H9 (cell line): ENCODE measurements around the gene ANKDD1A. TPM values are rescaled to one million over a fixed set of nuclear protein-coding genes. Genes with fewer than 3 reads are reported as not detected.

Source experiments
- DNase-seq: peaks from one replicate; pipeline ENCODE4 v3.0.0-alpha.2; 2017
- H2AFZ ChIP-seq: one replicate; pipeline ENCODE4 v1.6.1; 2013; ENCODE audit warnings: mild to moderate bottlenecking, low read length, control low read depth, moderate library complexity
- H2AK5ac ChIP-seq: 2 replicates; pipeline ENCODE4 v1.6.1; 2013; ENCODE audit warnings: low read length, control low read depth, mixed read lengths; ENCODE audit not compliant: insufficient read length
- H2BK120ac ChIP-seq: one replicate; pipeline ENCODE4 v1.6.1; 2013; ENCODE audit warnings: low read depth, mild to moderate bottlenecking, low read length, control low read depth, inconsistent platforms; ENCODE audit not compliant: poor library complexity, severe bottlenecking
- H2BK12ac ChIP-seq: 2 replicates; pipeline ENCODE4 v1.6.1; 2013; ENCODE audit warnings: low read length, control low read depth, mixed read lengths, low read depth; ENCODE audit not compliant: insufficient read length
- H2BK15ac ChIP-seq: 2 replicates; pipeline ENCODE4 v1.6.1; 2013; ENCODE audit warnings: low read depth, low read length, control low read depth
- H2BK20ac ChIP-seq: one replicate; pipeline ENCODE4 v1.6.1; 2013; ENCODE audit warnings: low read depth, mild to moderate bottlenecking, low read length, control low read depth, inconsistent platforms; ENCODE audit not compliant: poor library complexity, severe bottlenecking
- H2BK5ac ChIP-seq: 2 replicates; pipeline ENCODE4 v1.6.1; 2013; ENCODE audit warnings: low read length, control low read depth, mixed read lengths; ENCODE audit not compliant: insufficient read length
- H3K14ac ChIP-seq: 2 replicates; pipeline ENCODE4 v1.6.1; 2013; ENCODE audit warnings: low read length, control low read depth; ENCODE audit not compliant: insufficient read depth
- H3K18ac ChIP-seq: 2 replicates; pipeline ENCODE4 v1.6.1; 2013; ENCODE audit warnings: low read depth, mild to moderate bottlenecking, mixed read lengths, low read length, control low read depth; ENCODE audit not compliant: insufficient read length
- H3K23ac ChIP-seq: 2 replicates; pipeline ENCODE4 v1.6.1; 2013; ENCODE audit warnings: low read length, control low read depth, mixed read lengths, low read depth; ENCODE audit not compliant: insufficient read length
- H3K23me2 ChIP-seq: 2 replicates; pipeline ENCODE4 v1.6.1; 2013; ENCODE audit warnings: low read depth, mild to moderate bottlenecking, mixed read lengths, low read length, control low read depth; ENCODE audit not compliant: insufficient read length, poor library complexity, severe bottlenecking
- H3K27ac ChIP-seq: 2 replicates; pipeline ENCODE4 v1.5.1; 2013; ENCODE audit warnings: low read length, control low read depth, mixed read lengths, low read depth; ENCODE audit not compliant: insufficient read length
- H3K27me3 ChIP-seq: 2 replicates; pipeline ENCODE4 v1.6.1; 2013; ENCODE audit warnings: low read length, control low read depth, inconsistent platforms; ENCODE audit not compliant: insufficient read depth
- H3K4ac ChIP-seq: 2 replicates; pipeline ENCODE4 v1.6.1; 2013; ENCODE audit warnings: low read depth, mild to moderate bottlenecking, control low read depth, inconsistent platforms, low read length, moderate library complexity
- H3K4me1 ChIP-seq: 2 replicates; pipeline ENCODE4 v1.6.1; 2013; ENCODE audit warnings: low read length, control low read depth, inconsistent platforms; ENCODE audit not compliant: insufficient read depth
- H3K4me2 ChIP-seq: 2 replicates; pipeline ENCODE4 v1.6.1; 2013; ENCODE audit warnings: low read length, control low read depth, mixed read lengths; ENCODE audit not compliant: insufficient read length, insufficient read depth
- H3K56ac ChIP-seq: 2 replicates; pipeline ENCODE4 v1.6.1; 2013; ENCODE audit warnings: low read depth, mild to moderate bottlenecking, mixed read lengths, low read length, control low read depth; ENCODE audit not compliant: insufficient read length
- H3K79me1 ChIP-seq: 2 replicates; pipeline ENCODE4 v1.6.1; 2013; ENCODE audit warnings: low read depth, mild to moderate bottlenecking, moderate library complexity, low read length, control low read depth, inconsistent platforms; ENCODE audit not compliant: insufficient read depth, poor library complexity, severe bottlenecking
- H3K79me2 ChIP-seq: 2 replicates; pipeline ENCODE4 v1.6.1; 2013; ENCODE audit warnings: low read length, control low read depth, inconsistent platforms; ENCODE audit not compliant: insufficient read depth
- H3K9ac ChIP-seq: 2 replicates; pipeline ENCODE4 v1.6.1; 2013; ENCODE audit warnings: low read length, control low read depth, mixed read lengths; ENCODE audit not compliant: insufficient read length; ENCODE audit errors: extremely low read depth
- H3K9me3 ChIP-seq: one replicate; pipeline ENCODE4 v1.6.1; 2013; ENCODE audit warnings: low read depth, low read length, inconsistent platforms; ENCODE audit not compliant: control insufficient read depth
- H3T11ph ChIP-seq: one replicate; pipeline ENCODE4 v1.6.1; 2013; ENCODE audit warnings: mild to moderate bottlenecking, low read length, control low read depth, inconsistent platforms
- H4K20me1 ChIP-seq: one replicate; pipeline ENCODE4 v1.6.1; 2013; ENCODE audit not compliant: control insufficient read depth, insufficient read length, insufficient read depth
- H4K5ac ChIP-seq: 2 replicates; pipeline ENCODE4 v1.6.1; 2013; ENCODE audit warnings: low read depth, mild to moderate bottlenecking, mixed read lengths, low read length, control low read depth; ENCODE audit not compliant: insufficient read length
- H4K8ac ChIP-seq: replicated peaks from 2 replicates; pipeline ENCODE4 v1.6.1; 2013; ENCODE audit warnings: low read length, control low read depth, mixed read lengths, low read depth; ENCODE audit not compliant: insufficient read length
- H4K91ac ChIP-seq: 2 replicates; pipeline ENCODE4 v1.6.1; 2013; ENCODE audit warnings: low read depth, mild to moderate bottlenecking, moderate library complexity, mixed read lengths, low read length, control low read depth; ENCODE audit not compliant: insufficient read length
- H3K27ac Mint-ChIP-seq, 3 experiments: 2 replicates in 2 of 3; 3 replicates in 1 of 3; pipeline ENCODE4 v1.8.0; 2020 to 2021; ENCODE audit warnings: mixed read lengths in 3 of 3, mild to moderate bottlenecking in 1 of 3, moderate library complexity in 1 of 3
- H3K27me3 Mint-ChIP-seq: 2 replicates; pipeline ENCODE4 v1.8.0; 2021; ENCODE audit warnings: low read depth, mild to moderate bottlenecking, moderate library complexity, mixed read lengths
- H3K36me3 Mint-ChIP-seq, 3 experiments: 2 replicates in 2 of 3; 3 replicates in 1 of 3; pipeline ENCODE4 v1.8.0; 2020 to 2021; ENCODE audit warnings: low read depth in 3 of 3, mixed read lengths in 3 of 3; ENCODE audit not compliant: insufficient read depth in 1 of 3
- H3K4me1 Mint-ChIP-seq, 2 experiments: 2 replicates each; pipeline ENCODE4 v1.8.0; 2020; ENCODE audit warnings: mixed read lengths in 2 of 2
- H3K4me3 Mint-ChIP-seq, 2 experiments: 2 replicates in 1 of 2; 3 replicates in 1 of 2; pipeline ENCODE4 v1.8.0; 2020 to 2021; ENCODE audit warnings: mild to moderate bottlenecking in 2 of 2, mixed read lengths in 2 of 2, moderate library complexity in 1 of 2
- H3K9me3 Mint-ChIP-seq, 2 experiments: 2 replicates in 1 of 2; 3 replicates in 1 of 2; pipeline ENCODE4 v1.8.0; 2020; ENCODE audit warnings: mild to moderate bottlenecking in 2 of 2, mixed read lengths in 2 of 2, moderate library complexity in 1 of 2
- WGBS: extraction: QIAGEN DNeasy Blood & Tissue Kit; methylation state at CpG from one replicate; pipeline ENCODE4 v1.1.7; 2013; ENCODE audit warnings: missing lambda C conversion rate, low lambda C conversion rate, mixed read lengths; ENCODE audit not compliant: insufficient read length; ENCODE audit errors: extremely low coverage; 5-methylcytosine and 5-hydroxymethylcytosine counted together
- total RNA-seq: library from RNA; stranded (reverse); gene quantifications from 2 replicates; pipeline ENCODE4 v1.2.1, GENCODE V29; 2021
- TF ChIP-seq, protein P1 (sequence below): fragments of 200-600 bp; sonication (generic); conservative IDR thresholded peaks from 3 replicates; pipeline ENCODE4 v1.8.0; 2021; ENCODE audit warnings: antibody characterized with exemption, mild to moderate bottlenecking

Gene ANKDD1A
- total RNA-seq, 1 experiment from 2014 or later: 3.7 TPM

GRCh38 chr15:64997745-64998375 lies 86.2 kb downstream of the ANKDD1A start:
- no CpG with 5 or more reads among the region's 4 CpGs for WGBS
- Histone ChIP-seq H4K8ac (no peak overlapping the region), H2AK5ac (no peak overlapping the region), H2BK120ac (no peak overlapping the region), H3T11ph (no peak overlapping the region), H3K4ac (no peak overlapping the region), H3K23ac (no peak overlapping the region), H2BK20ac (no peak overlapping the region), H2AFZ (no peak overlapping the region), H3K4me2 (no peak overlapping the region), H3K23me2 (no peaks in the 10 kb centered on the region), H3K79me1 (no peaks in the 10 kb centered on the region), H2BK5ac (no peak overlapping the region), H4K91ac (no peak overlapping the region), H3K27ac (no peak overlapping the region), H3K14ac (no peak overlapping the region), H2BK15ac (no peak overlapping the region), H3K9me3 (no peaks in the 10 kb centered on the region), H4K5ac (no peak overlapping the region), H2BK12ac (no peak overlapping the region), H3K4me1 (no peaks in the 10 kb centered on the region), H3K18ac (no peak overlapping the region), H4K20me1 (no peaks in the 10 kb centered on the region), H3K56ac (no peak overlapping the region), H3K27me3 (no peaks in the 10 kb centered on the region), H3K9ac (no peak overlapping the region), H3K79me2 (no peaks in the 10 kb centered on the region)
- H3K9me3 Mint-ChIP-seq: no peaks in the 10 kb centered on the region
- peaks cover 0 to 7% of the 10 kb centered on the region in 2 experiments; a peak in 2 of 4 replicates for H3K4me1 Mint-ChIP-seq
- H3K36me3 Mint-ChIP-seq: peaks cover 2 to 6% (median 5%) of the 10 kb centered on the region in 3 experiments; a peak in 6 of 7 replicates
- H3K27me3 Mint-ChIP-seq: no peaks in the 10 kb centered on the region; the same call in 1 of the 2 replicates
- DNase-seq: no peak
- TF ChIP-seq, protein P1, sequence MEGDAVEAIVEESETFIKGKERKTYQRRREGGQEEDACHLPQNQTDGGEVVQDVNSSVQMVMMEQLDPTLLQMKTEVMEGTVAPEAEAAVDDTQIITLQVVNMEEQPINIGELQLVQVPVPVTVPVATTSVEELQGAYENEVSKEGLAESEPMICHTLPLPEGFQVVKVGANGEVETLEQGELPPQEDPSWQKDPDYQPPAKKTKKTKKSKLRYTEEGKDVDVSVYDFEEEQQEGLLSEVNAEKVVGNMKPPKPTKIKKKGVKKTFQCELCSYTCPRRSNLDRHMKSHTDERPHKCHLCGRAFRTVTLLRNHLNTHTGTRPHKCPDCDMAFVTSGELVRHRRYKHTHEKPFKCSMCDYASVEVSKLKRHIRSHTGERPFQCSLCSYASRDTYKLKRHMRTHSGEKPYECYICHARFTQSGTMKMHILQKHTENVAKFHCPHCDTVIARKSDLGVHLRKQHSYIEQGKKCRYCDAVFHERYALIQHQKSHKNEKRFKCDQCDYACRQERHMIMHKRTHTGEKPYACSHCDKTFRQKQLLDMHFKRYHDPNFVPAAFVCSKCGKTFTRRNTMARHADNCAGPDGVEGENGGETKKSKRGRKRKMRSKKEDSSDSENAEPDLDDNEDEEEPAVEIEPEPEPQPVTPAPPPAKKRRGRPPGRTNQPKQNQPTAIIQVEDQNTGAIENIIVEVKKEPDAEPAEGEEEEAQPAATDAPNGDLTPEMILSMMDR: no peak
- no peak overlapping the region; a peak in 1 of 7 replicates for H3K27ac Mint-ChIP-seq
- no peak overlapping the region for H3K4me3 Mint-ChIP-seq
